Calu3 (cell line): ENCODE results near the gene AGBL4. TPM values are rescaled to one million over a fixed set of nuclear protein-coding genes. Genes with fewer than 3 reads are reported as not detected.

ENCODE experiments used
- BruUV-seq: library from RNA; stranded (reverse); fragments of 400-500 nt; replicated peaks from 2 replicates; lab custom pipeline; 2021; lab: Mats Ljungman, UMichigan
- CTCF ChIA-PET: fragments of 300-600 bp; sonication (Branson Sonifier 250); formaldehyde crosslinking; loops from one replicate; lab custom pipeline; 2022; ENCODE audit warnings: antibody characterized with exemption; lab: Charles Lee
- DNase-seq: peaks from one replicate; pipeline ENCODE4 v3.0.0; 2022
- H3K27ac Mint-ChIP-seq: one replicate; pipeline ENCODE4 v1.8.0; 2022; ENCODE audit warnings: mixed read lengths; ENCODE audit not compliant: unreplicated experiment
- H3K27me3 Mint-ChIP-seq: one replicate; pipeline ENCODE4 v1.8.0; 2022; ENCODE audit warnings: mixed read lengths; ENCODE audit not compliant: unreplicated experiment
- H3K36me3 Mint-ChIP-seq: one replicate; pipeline ENCODE4 v1.8.0; 2022; ENCODE audit warnings: mild to moderate bottlenecking, moderate library complexity, mixed read lengths; ENCODE audit not compliant: insufficient read depth, unreplicated experiment
- H3K4me1 Mint-ChIP-seq: one replicate; pipeline ENCODE4 v1.8.0; 2022; ENCODE audit warnings: mild to moderate bottlenecking, low read depth, mixed read lengths; ENCODE audit not compliant: unreplicated experiment
- H3K4me3 Mint-ChIP-seq: one replicate; pipeline ENCODE4 v1.8.0; 2022; ENCODE audit warnings: mild to moderate bottlenecking, low read depth, moderate library complexity, mixed read lengths; ENCODE audit not compliant: unreplicated experiment
- H3K9me3 Mint-ChIP-seq: one replicate; pipeline ENCODE4 v1.8.0; 2022; ENCODE audit warnings: low read depth, mixed read lengths; ENCODE audit not compliant: unreplicated experiment
- CTCF ChIP-seq: fragments of 200-600 bp; IDR thresholded peaks from one replicate; pipeline ENCODE4 v1.8.0; 2022; ENCODE audit warnings: antibody characterized with exemption; ENCODE audit not compliant: unreplicated experiment
- intact Hi-C: fragments of 100-400 bp; cut with micrococcal nuclease; formaldehyde crosslinking; loops from one replicate; pipeline ENCODE4 v1.10.0; 2022; ENCODE audit not compliant: unreplicated experiment
- total RNA-seq: library from RNA; stranded (reverse); gene quantifications from 2 replicates; pipeline ENCODE4 v1.2.3, GENCODE V29; 2022

The AGBL4 gene
- total RNA-seq, 1 experiment from 2014 or later, result not detected

- Mint-ChIP-seq H3K9me3 (no peaks in the 10 kb centered on the region), H3K36me3 (no peaks in the 10 kb centered on the region), H3K4me1 (peaks cover 8% of the 10 kb centered on the region), H3K27me3 (no peaks in the 10 kb centered on the region), H3K27ac (no peak overlapping the region), H3K4me3 (no peak overlapping the region)
- intact Hi-C loops, result no loop called here
- CTCF ChIA-PET, result no interaction called here
- no peak for TF ChIP-seq CTCF
- BruUV-seq, result no TSS peak
- DNase-seq, result no peak
Measured at GRCh38 chr1:49208712-49209111, 815.0 kb downstream of the AGBL4 start.

GRCh38 chr1:49204720-49205119 lies 819.0 kb downstream of the AGBL4 start:
- CTCF ChIA-PET, result no interaction called here
- H3K27me3 Mint-ChIP-seq, result no peaks in the 10 kb centered on the region

GRCh38 chr1:49200738-49201137 lies 823.0 kb downstream of the AGBL4 start:
- Mint-ChIP-seq H3K27ac (no peak overlapping the region), H3K4me3 (no peak overlapping the region), H3K4me1 (peaks cover 22% of the 10 kb centered on the region), H3K9me3 (peaks cover 2% of the 10 kb centered on the region), H3K27me3 (no peaks in the 10 kb centered on the region), H3K36me3 (no peaks in the 10 kb centered on the region)
- no peak for TF ChIP-seq CTCF
- intact Hi-C loops, result no loop called here
- CTCF ChIA-PET, result no interaction called here
- DNase-seq, result no peak
- no TSS peak for BruUV-seq

More at GRCh38 chr1:49204720-49205119, 819.0 kb downstream of the AGBL4 start:
- intact Hi-C loops, result no loop called here
- H3K27ac Mint-ChIP-seq, result no peak overlapping the region
- H3K9me3 Mint-ChIP-seq, result no peaks in the 10 kb centered on the region
- H3K4me3 Mint-ChIP-seq, result no peak overlapping the region
- no peak for TF ChIP-seq CTCF
- no peak for DNase-seq
- H3K4me1 Mint-ChIP-seq, result peaks cover 16% of the 10 kb centered on the region
- no TSS peak for BruUV-seq
- H3K36me3 Mint-ChIP-seq, result no peaks in the 10 kb centered on the region

- DNase-seq, result no peak
- no TSS peak for BruUV-seq
- TF ChIP-seq CTCF, result no peak
- Mint-ChIP-seq H3K27ac (no peak overlapping the region), H3K27me3 (no peaks in the 10 kb centered on the region), H3K36me3 (no peaks in the 10 kb centered on the region), H3K9me3 (peaks cover 8% of the 10 kb centered on the region), H3K4me3 (no peak overlapping the region), H3K4me1 (peaks cover 14% of the 10 kb centered on the region)
- CTCF ChIA-PET, result no interaction called here
- intact Hi-C loops, result no loop called here
Measured at GRCh38 chr1:49199564-49199963, 824.2 kb downstream of the AGBL4 start.

- TF ChIP-seq CTCF, result no peak
- Mint-ChIP-seq H3K4me3 (no peak overlapping the region), H3K4me1 (peaks cover 14% of the 10 kb centered on the region), H3K27ac (no peak overlapping the region), H3K9me3 (peaks cover 8% of the 10 kb centered on the region), H3K27me3 (no peaks in the 10 kb centered on the region), H3K36me3 (no peaks in the 10 kb centered on the region)
- intact Hi-C loops, result no loop called here
- CTCF ChIA-PET, result no interaction called here
- no TSS peak for BruUV-seq
- DNase-seq, result no peak
Measured at GRCh38 chr1:49197081-49197480, 826.7 kb downstream of the AGBL4 start.
